ENCODE results near the gene SPRING1. TPM values are rescaled to one million over a fixed set of nuclear protein-coding genes. Genes with fewer than 3 reads are reported as not detected.

SPRING1 gene
- total RNA-seq, 1 donor: 28.9 TPM

GRCh38 chr12:116727891-116728290, 10.0 kb downstream of the SPRING1 start:
- no peak overlapping the region for H3K4me3 ChIP-seq (ENCODE audit: low read depth, low read length)
- no peak for TF ChIP-seq CTCF (IDR thresholded peaks at IDR 0.05; ENCODE audit: insufficient read depth, low read depth, low read length)
- no peak for DNase-seq (ENCODE audit: low read depth)

- DNase-seq (ENCODE audit: low read depth): no peak
- no peak for TF ChIP-seq CTCF (IDR thresholded peaks at IDR 0.05; ENCODE audit: insufficient read depth, low read depth, low read length)
These were observed 10.6 kb downstream of the SPRING1 start for GRCh38 chr12:116727261-116727660.

GRCh38 chr12:116726694-116727093, 11.2 kb downstream of the SPRING1 start:
- DNase-seq (ENCODE audit: low read depth): peak; percentile 52
- no peak for TF ChIP-seq CTCF (IDR thresholded peaks at IDR 0.05; ENCODE audit: insufficient read depth, low read depth, low read length)
- H3K4me3 ChIP-seq (ENCODE audit: low read depth, low read length): no peak overlapping the region

More at GRCh38 chr12:116727261-116727660, 10.6 kb downstream of the SPRING1 start:
- no peak overlapping the region for H3K4me3 ChIP-seq (ENCODE audit: low read depth, low read length)

DNA sequence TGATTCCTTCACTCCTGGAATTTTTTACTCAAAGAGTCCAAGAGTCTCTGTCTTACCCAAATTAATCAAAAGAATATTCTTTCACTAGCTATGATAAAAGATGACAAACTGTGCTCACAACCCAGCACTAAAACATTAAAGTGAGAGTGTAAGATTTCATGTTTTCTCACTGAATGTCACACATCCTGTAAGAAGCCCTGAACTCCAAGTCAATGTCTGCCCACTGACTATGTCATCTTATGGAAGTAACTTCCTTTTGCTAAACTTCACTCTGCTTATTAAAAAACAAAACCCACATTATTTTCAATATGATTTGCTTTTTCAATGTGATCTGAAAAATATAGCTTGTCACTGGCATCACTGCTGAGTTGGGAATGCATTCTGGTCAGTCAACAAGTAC, 15.6 kb downstream of the SPRING1 start:
- no peak overlapping the region for H3K4me3 ChIP-seq (ENCODE audit: low read depth, low read length)
- DNase-seq (ENCODE audit: low read depth): no peak
- TF ChIP-seq CTCF (IDR thresholded peaks at IDR 0.05; ENCODE audit: insufficient read depth, low read depth, low read length): no peak

GRCh38 chr12:116719731-116720528, 17.9 kb downstream of the SPRING1 start:
- no peak for TF ChIP-seq CTCF (IDR thresholded peaks at IDR 0.05; ENCODE audit: insufficient read depth, low read depth, low read length)
- H3K4me3 ChIP-seq (ENCODE audit: low read depth, low read length): no peak overlapping the region
- DNase-seq (ENCODE audit: low read depth): no peak

DNA sequence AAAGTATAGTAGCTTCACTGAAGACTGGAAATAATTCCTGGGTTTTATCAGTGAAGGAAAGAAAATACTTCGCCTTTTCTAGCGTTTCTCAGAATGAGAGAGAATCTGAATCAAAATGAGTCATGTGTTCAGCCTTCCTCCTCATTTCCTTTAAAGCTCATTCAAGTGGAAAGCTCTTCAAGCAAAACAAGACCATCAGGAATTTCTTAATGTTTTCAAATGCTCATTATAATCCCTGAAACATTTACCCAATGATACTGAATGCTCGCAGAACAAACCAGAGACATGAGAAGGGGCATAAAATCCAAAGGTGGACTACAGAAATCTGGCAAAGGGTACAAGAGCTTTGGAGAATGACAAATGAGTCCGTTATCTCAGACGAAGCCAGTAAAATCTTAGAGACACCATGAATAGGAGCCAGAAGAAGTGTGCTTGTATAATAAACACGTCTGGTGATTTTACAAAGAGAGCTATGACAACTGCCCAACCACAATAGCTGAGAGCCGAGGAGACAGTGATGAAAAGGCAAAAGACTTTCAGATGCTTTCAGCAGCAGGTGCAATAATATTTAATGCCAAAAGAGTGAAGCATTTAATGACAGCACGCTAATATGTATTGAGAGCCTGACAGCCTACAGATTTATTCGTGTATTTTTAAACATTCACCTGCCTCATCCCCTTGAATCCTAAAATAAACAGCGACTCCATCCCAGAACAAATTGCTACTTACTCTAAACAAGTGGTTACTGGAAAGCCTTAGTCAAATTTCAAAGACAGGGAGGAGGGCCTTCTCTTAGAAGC, 19.0 kb downstream of the SPRING1 start:
- TF ChIP-seq CTCF (IDR thresholded peaks at IDR 0.05; ENCODE audit: insufficient read depth, low read depth, low read length): no peak
- no peak for DNase-seq (ENCODE audit: low read depth)
- H3K4me3 ChIP-seq (ENCODE audit: low read depth, low read length): no peak overlapping the region

Measured in fibroblast of villous mesenchyme (primary cell).